H9 (cell line): Measurements from ENCODE around the gene NAPA. TPM values are rescaled to one million over a fixed set of nuclear protein-coding genes. Genes with fewer than 3 reads are reported as not detected.

Source experiments
- DNase-seq: peaks from one replicate; pipeline ENCODE4 v3.0.0-alpha.2; 2017
- H2AFZ ChIP-seq: one replicate; pipeline ENCODE4 v1.6.1; 2013; ENCODE audit warnings: mild to moderate bottlenecking, low read length, control low read depth, moderate library complexity
- H2AK5ac ChIP-seq: 2 replicates; pipeline ENCODE4 v1.6.1; 2013; ENCODE audit warnings: low read length, control low read depth, mixed read lengths; ENCODE audit not compliant: insufficient read length
- H2BK120ac ChIP-seq: one replicate; pipeline ENCODE4 v1.6.1; 2013; ENCODE audit warnings: low read depth, mild to moderate bottlenecking, low read length, control low read depth, inconsistent platforms; ENCODE audit not compliant: poor library complexity, severe bottlenecking
- H2BK12ac ChIP-seq: 2 replicates; pipeline ENCODE4 v1.6.1; 2013; ENCODE audit warnings: low read length, control low read depth, mixed read lengths, low read depth; ENCODE audit not compliant: insufficient read length
- H2BK15ac ChIP-seq: 2 replicates; pipeline ENCODE4 v1.6.1; 2013; ENCODE audit warnings: low read depth, low read length, control low read depth
- H2BK20ac ChIP-seq: one replicate; pipeline ENCODE4 v1.6.1; 2013; ENCODE audit warnings: low read depth, mild to moderate bottlenecking, low read length, control low read depth, inconsistent platforms; ENCODE audit not compliant: poor library complexity, severe bottlenecking
- H2BK5ac ChIP-seq: 2 replicates; pipeline ENCODE4 v1.6.1; 2013; ENCODE audit warnings: low read length, control low read depth, mixed read lengths; ENCODE audit not compliant: insufficient read length
- H3K14ac ChIP-seq: 2 replicates; pipeline ENCODE4 v1.6.1; 2013; ENCODE audit warnings: low read length, control low read depth; ENCODE audit not compliant: insufficient read depth
- H3K18ac ChIP-seq: 2 replicates; pipeline ENCODE4 v1.6.1; 2013; ENCODE audit warnings: low read depth, mild to moderate bottlenecking, mixed read lengths, low read length, control low read depth; ENCODE audit not compliant: insufficient read length
- H3K23ac ChIP-seq: 2 replicates; pipeline ENCODE4 v1.6.1; 2013; ENCODE audit warnings: low read length, control low read depth, mixed read lengths, low read depth; ENCODE audit not compliant: insufficient read length
- H3K23me2 ChIP-seq: 2 replicates; pipeline ENCODE4 v1.6.1; 2013; ENCODE audit warnings: low read depth, mild to moderate bottlenecking, mixed read lengths, low read length, control low read depth; ENCODE audit not compliant: insufficient read length, poor library complexity, severe bottlenecking
- H3K27ac ChIP-seq: 2 replicates; pipeline ENCODE4 v1.5.1; 2013; ENCODE audit warnings: low read length, control low read depth, mixed read lengths, low read depth; ENCODE audit not compliant: insufficient read length
- H3K27me3 ChIP-seq: 2 replicates; pipeline ENCODE4 v1.6.1; 2013; ENCODE audit warnings: low read length, control low read depth, inconsistent platforms; ENCODE audit not compliant: insufficient read depth
- H3K4ac ChIP-seq: 2 replicates; pipeline ENCODE4 v1.6.1; 2013; ENCODE audit warnings: low read depth, mild to moderate bottlenecking, control low read depth, inconsistent platforms, low read length, moderate library complexity
- H3K4me1 ChIP-seq: 2 replicates; pipeline ENCODE4 v1.6.1; 2013; ENCODE audit warnings: low read length, control low read depth, inconsistent platforms; ENCODE audit not compliant: insufficient read depth
- H3K4me2 ChIP-seq: 2 replicates; pipeline ENCODE4 v1.6.1; 2013; ENCODE audit warnings: low read length, control low read depth, mixed read lengths; ENCODE audit not compliant: insufficient read length, insufficient read depth
- H3K56ac ChIP-seq: 2 replicates; pipeline ENCODE4 v1.6.1; 2013; ENCODE audit warnings: low read depth, mild to moderate bottlenecking, mixed read lengths, low read length, control low read depth; ENCODE audit not compliant: insufficient read length
- H3K79me1 ChIP-seq: 2 replicates; pipeline ENCODE4 v1.6.1; 2013; ENCODE audit warnings: low read depth, mild to moderate bottlenecking, moderate library complexity, low read length, control low read depth, inconsistent platforms; ENCODE audit not compliant: insufficient read depth, poor library complexity, severe bottlenecking
- H3K79me2 ChIP-seq: 2 replicates; pipeline ENCODE4 v1.6.1; 2013; ENCODE audit warnings: low read length, control low read depth, inconsistent platforms; ENCODE audit not compliant: insufficient read depth
- H3K9ac ChIP-seq: 2 replicates; pipeline ENCODE4 v1.6.1; 2013; ENCODE audit warnings: low read length, control low read depth, mixed read lengths; ENCODE audit not compliant: insufficient read length; ENCODE audit errors: extremely low read depth
- H3K9me3 ChIP-seq: one replicate; pipeline ENCODE4 v1.6.1; 2013; ENCODE audit warnings: low read depth, low read length, inconsistent platforms; ENCODE audit not compliant: control insufficient read depth
- H3T11ph ChIP-seq: one replicate; pipeline ENCODE4 v1.6.1; 2013; ENCODE audit warnings: mild to moderate bottlenecking, low read length, control low read depth, inconsistent platforms
- H4K20me1 ChIP-seq: one replicate; pipeline ENCODE4 v1.6.1; 2013; ENCODE audit not compliant: control insufficient read depth, insufficient read length, insufficient read depth
- H4K5ac ChIP-seq: 2 replicates; pipeline ENCODE4 v1.6.1; 2013; ENCODE audit warnings: low read depth, mild to moderate bottlenecking, mixed read lengths, low read length, control low read depth; ENCODE audit not compliant: insufficient read length
- H4K8ac ChIP-seq: replicated peaks from 2 replicates; pipeline ENCODE4 v1.6.1; 2013; ENCODE audit warnings: low read length, control low read depth, mixed read lengths, low read depth; ENCODE audit not compliant: insufficient read length
- H4K91ac ChIP-seq: 2 replicates; pipeline ENCODE4 v1.6.1; 2013; ENCODE audit warnings: low read depth, mild to moderate bottlenecking, moderate library complexity, mixed read lengths, low read length, control low read depth; ENCODE audit not compliant: insufficient read length
- H3K27ac Mint-ChIP-seq, 3 experiments: 2 replicates in 2 of 3; 3 replicates in 1 of 3; pipeline ENCODE4 v1.8.0; 2020 to 2021; ENCODE audit warnings: mixed read lengths in 3 of 3, mild to moderate bottlenecking in 1 of 3, moderate library complexity in 1 of 3
- H3K27me3 Mint-ChIP-seq: 2 replicates; pipeline ENCODE4 v1.8.0; 2021; ENCODE audit warnings: low read depth, mild to moderate bottlenecking, moderate library complexity, mixed read lengths
- H3K36me3 Mint-ChIP-seq, 3 experiments: 2 replicates in 2 of 3; 3 replicates in 1 of 3; pipeline ENCODE4 v1.8.0; 2020 to 2021; ENCODE audit warnings: low read depth in 3 of 3, mixed read lengths in 3 of 3; ENCODE audit not compliant: insufficient read depth in 1 of 3
- H3K4me1 Mint-ChIP-seq, 2 experiments: 2 replicates each; pipeline ENCODE4 v1.8.0; 2020; ENCODE audit warnings: mixed read lengths in 2 of 2
- H3K4me3 Mint-ChIP-seq, 2 experiments: 2 replicates in 1 of 2; 3 replicates in 1 of 2; pipeline ENCODE4 v1.8.0; 2020 to 2021; ENCODE audit warnings: mild to moderate bottlenecking in 2 of 2, mixed read lengths in 2 of 2, moderate library complexity in 1 of 2
- H3K9me3 Mint-ChIP-seq, 2 experiments: 2 replicates in 1 of 2; 3 replicates in 1 of 2; pipeline ENCODE4 v1.8.0; 2020; ENCODE audit warnings: mild to moderate bottlenecking in 2 of 2, mixed read lengths in 2 of 2, moderate library complexity in 1 of 2
- WGBS: extraction: QIAGEN DNeasy Blood & Tissue Kit; methylation state at CpG from one replicate; pipeline ENCODE4 v1.1.7; 2013; ENCODE audit warnings: missing lambda C conversion rate, low lambda C conversion rate, mixed read lengths; ENCODE audit not compliant: insufficient read length; ENCODE audit errors: extremely low coverage; 5-methylcytosine and 5-hydroxymethylcytosine counted together
- total RNA-seq: library from RNA; stranded (reverse); gene quantifications from 2 replicates; pipeline ENCODE4 v1.2.1, GENCODE V29; 2021
- TF ChIP-seq, protein P1 (sequence below): fragments of 200-600 bp; sonication (generic); conservative IDR thresholded peaks from 3 replicates; pipeline ENCODE4 v1.8.0; 2021; ENCODE audit warnings: antibody characterized with exemption, mild to moderate bottlenecking

The NAPA gene
- total RNA-seq, 1 experiment from 2014 or later = 62.8 TPM

DNA sequence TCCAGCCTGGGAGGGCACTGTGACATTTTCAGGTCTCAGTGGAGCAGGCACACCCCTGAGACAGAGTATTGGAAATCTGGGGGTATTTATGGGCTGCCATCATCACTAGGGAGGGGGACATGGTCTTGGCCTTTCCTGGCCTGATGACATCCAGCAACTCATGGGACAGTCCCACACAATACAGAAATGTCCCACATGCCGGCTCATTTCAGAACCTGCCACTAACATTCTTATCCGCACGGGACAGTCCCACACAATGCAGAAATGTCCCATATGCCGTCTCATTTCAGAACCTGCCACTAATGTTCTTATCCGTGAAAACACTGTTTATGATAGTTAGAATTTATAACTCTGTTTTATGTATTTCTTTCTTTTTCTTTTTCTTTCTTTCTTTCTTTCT, 53.0 kb downstream of the NAPA start:
- Mint-ChIP-seq H3K4me3 (no peak overlapping the region), H3K4me1 (peaks cover 8 to 12% of the 10 kb centered on the region in 2 experiments), H3K9me3 (no peaks in the 10 kb centered on the region), H3K27ac (no peak overlapping the region), H3K27me3 (no peaks in the 10 kb centered on the region), H3K36me3 (no peaks in the 10 kb centered on the region; a peak in 1 of 7 replicates)
- H3K23ac ChIP-seq = no peak overlapping the region
- no peak overlapping the region; the same call in 1 of the 2 replicates for H2BK15ac ChIP-seq
- H3K4me1 ChIP-seq = no peaks in the 10 kb centered on the region; the same call in 1 of the 2 replicates
- no peaks in the 10 kb centered on the region for H3K79me1 ChIP-seq
- no peak overlapping the region for H3K4ac ChIP-seq
- no peak overlapping the region for H3K9ac ChIP-seq
- no peak for DNase-seq
- peaks cover 2% of the 10 kb centered on the region; the same call in 1 of the 2 replicates for H3K27me3 ChIP-seq
- H2AK5ac ChIP-seq = no peak overlapping the region
- no peak overlapping the region for H4K5ac ChIP-seq
- H2BK5ac ChIP-seq = no peak overlapping the region
- no peaks in the 10 kb centered on the region for H4K20me1 ChIP-seq
- WGBS = no CpG with 5 or more reads among the region's 5 CpGs
- H3K79me2 ChIP-seq = no peaks in the 10 kb centered on the region
- no peak overlapping the region for H2BK20ac ChIP-seq
- H3K4me2 ChIP-seq = no peak overlapping the region
- no peak overlapping the region for H3K27ac ChIP-seq
- H4K8ac ChIP-seq = no peak overlapping the region
- no peak overlapping the region for H3K56ac ChIP-seq
- no peak overlapping the region for H2BK120ac ChIP-seq
- H3K9me3 ChIP-seq = no peaks in the 10 kb centered on the region
- H3K23me2 ChIP-seq = no peaks in the 10 kb centered on the region
- TF ChIP-seq, protein P1, sequence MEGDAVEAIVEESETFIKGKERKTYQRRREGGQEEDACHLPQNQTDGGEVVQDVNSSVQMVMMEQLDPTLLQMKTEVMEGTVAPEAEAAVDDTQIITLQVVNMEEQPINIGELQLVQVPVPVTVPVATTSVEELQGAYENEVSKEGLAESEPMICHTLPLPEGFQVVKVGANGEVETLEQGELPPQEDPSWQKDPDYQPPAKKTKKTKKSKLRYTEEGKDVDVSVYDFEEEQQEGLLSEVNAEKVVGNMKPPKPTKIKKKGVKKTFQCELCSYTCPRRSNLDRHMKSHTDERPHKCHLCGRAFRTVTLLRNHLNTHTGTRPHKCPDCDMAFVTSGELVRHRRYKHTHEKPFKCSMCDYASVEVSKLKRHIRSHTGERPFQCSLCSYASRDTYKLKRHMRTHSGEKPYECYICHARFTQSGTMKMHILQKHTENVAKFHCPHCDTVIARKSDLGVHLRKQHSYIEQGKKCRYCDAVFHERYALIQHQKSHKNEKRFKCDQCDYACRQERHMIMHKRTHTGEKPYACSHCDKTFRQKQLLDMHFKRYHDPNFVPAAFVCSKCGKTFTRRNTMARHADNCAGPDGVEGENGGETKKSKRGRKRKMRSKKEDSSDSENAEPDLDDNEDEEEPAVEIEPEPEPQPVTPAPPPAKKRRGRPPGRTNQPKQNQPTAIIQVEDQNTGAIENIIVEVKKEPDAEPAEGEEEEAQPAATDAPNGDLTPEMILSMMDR = no peak
- no peak overlapping the region for H3T11ph ChIP-seq
- no peak overlapping the region for H3K18ac ChIP-seq
- H2AFZ ChIP-seq = no peak overlapping the region
- no peak overlapping the region for H2BK12ac ChIP-seq
- H4K91ac ChIP-seq = no peak overlapping the region
- no peak overlapping the region for H3K14ac ChIP-seq
